Suprapubic skin (tissue), 4 donors: ENCODE data around the gene HAGH. TPM values are rescaled to one million over a fixed set of nuclear protein-coding genes. Genes with fewer than 3 reads are reported as not detected.

Experiments used
- DNase-seq, 2 donors: peaks; one replicate each; pipeline ENCODE4 v3.0.0-alpha.2; 2019; ENCODE audit warnings: low spot score in 2 of 2
- H3K27ac ChIP-seq: fragments of 200-600 bp; sonication (generic); one replicate; pipeline ENCODE4 v1.5.1; 2019
- H3K27me3 ChIP-seq: fragments of 200-600 bp; sonication (generic); one replicate; pipeline ENCODE4 v1.5.1; 2019
- H3K36me3 ChIP-seq: fragments of 200-600 bp; sonication (generic); one replicate; pipeline ENCODE4 v1.5.1; 2019
- H3K4me1 ChIP-seq: fragments of 200-600 bp; sonication (generic); one replicate; pipeline ENCODE4 v1.5.1; 2019
- H3K4me3 ChIP-seq: fragments of 200-600 bp; sonication (generic); one replicate; pipeline ENCODE4 v1.5.1; 2019; ENCODE audit warnings: mild to moderate bottlenecking
- H3K9me3 ChIP-seq: fragments of 200-600 bp; sonication (generic); one replicate; pipeline ENCODE4 v1.5.1; 2019
- CTCF ChIP-seq, 2 donors: fragments of 200-600 bp in 1 of 2; fragments of 450-650 bp in 1 of 2; sonication (generic) in 1 of 2; IDR thresholded peaks; one replicate each; pipeline ENCODE4 v1.5.1; 2016 to 2019; ENCODE audit warnings: antibody characterized with exemption in 2 of 2, mild to moderate bottlenecking in 1 of 2, moderate library complexity in 1 of 2
- EP300 ChIP-seq: sonication (generic); formaldehyde crosslinking; IDR thresholded peaks from one replicate; pipeline ENCODE4 v1.6.1; 2017; ENCODE audit warnings: antibody characterized with exemption
- POLR2A ChIP-seq, 2 donors: fragments of 450-650 bp; IDR thresholded peaks; one replicate each; pipeline ENCODE4 v1.6.1; 2017; ENCODE audit warnings: antibody characterized with exemption in 2 of 2, mild to moderate bottlenecking in 2 of 2, moderate library complexity in 2 of 2
- POLR2AphosphoS5 ChIP-seq, 3 donors: sonication (generic); formaldehyde crosslinking; IDR thresholded peaks; one replicate each; pipeline ENCODE4 v1.6.1; 2017; ENCODE audit warnings: antibody characterized with exemption in 3 of 3
- WGBS: methylation state at CpG from one replicate; pipeline ENCODE4 v1.1.5; 2018; 5-methylcytosine and 5-hydroxymethylcytosine counted together
- total RNA-seq, 4 donors: library from RNA; depleted of rRNA; stranded (reverse); fragments of >200 nt; gene quantifications; one replicate each; pipeline ENCODE4 v1.1.0, GENCODE V29; 2016

HAGH gene
- total RNA-seq, 4 donors from 2014 or later = 49.8 to 66.6 (median 51.9) TPM

GRCh38 chr16:1858189-1858865 is 31.7 kb upstream of the HAGH start:
- DNase-seq = no peak
- H3K36me3 ChIP-seq = no peaks in the 10 kb centered on the region
- no peak overlapping the region for H3K27ac ChIP-seq
- H3K9me3 ChIP-seq = no peaks in the 10 kb centered on the region
- peaks cover 10% of the 10 kb centered on the region for H3K27me3 ChIP-seq
- no peak for TF ChIP-seq EP300
- no peak for TF ChIP-seq POLR2A (IDR thresholded peaks at IDR 0.05)
- TF ChIP-seq POLR2AphosphoS5 (IDR thresholded peaks at IDR 0.05) = no peak
- TF ChIP-seq CTCF (IDR thresholded peaks at IDR 0.05) = no peak
- no peaks in the 10 kb centered on the region for H3K4me1 ChIP-seq
- no peak overlapping the region for H3K4me3 ChIP-seq
- WGBS = 37% methylated on average over 8 of the region's 8 CpGs

GRCh38 chr16:1857433-1858097 is 30.9 kb upstream of the HAGH start:
- no peak for TF ChIP-seq POLR2A (IDR thresholded peaks at IDR 0.05)
- no peak for TF ChIP-seq EP300
- no peak for TF ChIP-seq POLR2AphosphoS5 (IDR thresholded peaks at IDR 0.05)
- TF ChIP-seq CTCF (IDR thresholded peaks at IDR 0.05) = no peak
- no peak overlapping the region for H3K27ac ChIP-seq
- no peak overlapping the region for H3K4me3 ChIP-seq
- 59% methylated on average over 5 of the region's 5 CpGs for WGBS
- peaks cover 10% of the 10 kb centered on the region for H3K27me3 ChIP-seq
- H3K4me1 ChIP-seq = no peaks in the 10 kb centered on the region
- no peaks in the 10 kb centered on the region for H3K9me3 ChIP-seq
- DNase-seq = no peak
- H3K36me3 ChIP-seq = no peaks in the 10 kb centered on the region

GRCh38 chr16:1851793-1852192 is 25.2 kb upstream of the HAGH start:
- H3K4me3 ChIP-seq = no peak overlapping the region
- H3K27me3 ChIP-seq = no peaks in the 10 kb centered on the region
- no peaks in the 10 kb centered on the region for H3K9me3 ChIP-seq
- 62% methylated on average over 4 of the region's 4 CpGs for WGBS
- no peaks in the 10 kb centered on the region for H3K36me3 ChIP-seq
- no peak for TF ChIP-seq EP300
- TF ChIP-seq CTCF (IDR thresholded peaks at IDR 0.05) = no peak
- no peak for DNase-seq
- no peaks in the 10 kb centered on the region for H3K4me1 ChIP-seq
- no peak overlapping the region for H3K27ac ChIP-seq

GRCh38 chr16:1850981-1851380 is 24.4 kb upstream of the HAGH start:
- Histone ChIP-seq H3K9me3 (no peaks in the 10 kb centered on the region), H3K27ac (no peak overlapping the region), H3K4me3 (no peak overlapping the region), H3K36me3 (no peaks in the 10 kb centered on the region), H3K27me3 (no peaks in the 10 kb centered on the region), H3K4me1 (no peaks in the 10 kb centered on the region)
- WGBS = 83% methylated on average over 7 of the region's 7 CpGs
- TF ChIP-seq EP300 (no peak), CTCF (IDR thresholded peaks at IDR 0.05) (no peak), POLR2AphosphoS5 (IDR thresholded peaks at IDR 0.05) (no peak), POLR2A (IDR thresholded peaks at IDR 0.05) (no peak)
- DNase-seq = no peak

- no peak for DNase-seq
- Histone ChIP-seq H3K4me3 (no peak overlapping the region), H3K4me1 (peaks cover 4% of the 10 kb centered on the region), H3K27ac (no peak overlapping the region), H3K9me3 (no peaks in the 10 kb centered on the region), H3K27me3 (no peaks in the 10 kb centered on the region), H3K36me3 (no peaks in the 10 kb centered on the region)
- TF ChIP-seq POLR2AphosphoS5 (IDR thresholded peaks at IDR 0.05) = no peak
- TF ChIP-seq CTCF (IDR thresholded peaks at IDR 0.05) = no peak
- TF ChIP-seq POLR2A (IDR thresholded peaks at IDR 0.05) = no peak
- TF ChIP-seq EP300 = no peak
- WGBS = 83% methylated on average over 1 of the region's 1 CpG
Observed at GRCh38 chr16:1846416-1846815, 19.8 kb upstream of the HAGH start.
